ENCODE results near the gene CTBP1. TPM values are rescaled to one million over a fixed set of nuclear protein-coding genes. Genes with fewer than 3 reads are reported as not detected.

CTBP1 gene
- total RNA-seq, 1 experiment from 2014 or later: 136 TPM

GRCh38 chr4:1298461-1298860, 49.5 kb upstream of the CTBP1 start:
- no CpG with 5 or more reads among the region's 7 CpGs for WGBS (ENCODE audit: extremely low coverage, insufficient read length, low lambda C conversion rate)
- H3K27ac Mint-ChIP-seq: peak overlapping the region in 1 of 3 experiments; percentile 75; a peak in 2 of 7 replicates

More at GRCh38 chr4:1298461-1298860, 49.5 kb upstream of the CTBP1 start:
- Histone ChIP-seq H3K18ac (ENCODE audit: insufficient read length, low read depth, low read length) (no peak overlapping the region), H3K79me2 (ENCODE audit: insufficient read depth, low read length) (peaks cover 52% of the 10 kb centered on the region; the same call in 1 of the 2 replicates), H4K20me1 (ENCODE audit: control insufficient read depth, insufficient read depth, insufficient read length) (no peaks in the 10 kb centered on the region), H2AK5ac (ENCODE audit: insufficient read length, low read length) (no peak overlapping the region), H3K27ac (ENCODE audit: insufficient read length, low read depth, low read length) (no peak overlapping the region), H3K23me2 (ENCODE audit: insufficient read length, low read depth, low read length, poor library complexity, severe bottlenecking) (no peaks in the 10 kb centered on the region), H3K23ac (ENCODE audit: insufficient read length, low read depth, low read length) (no peak overlapping the region), H3T11ph (ENCODE audit: low read length) (no peak overlapping the region), H3K4me1 (ENCODE audit: insufficient read depth, low read length) (no peaks in the 10 kb centered on the region), H3K56ac (ENCODE audit: insufficient read length, low read depth, low read length) (no peak overlapping the region), H3K4ac (ENCODE audit: low read depth, low read length) (no peak overlapping the region), H2BK120ac (ENCODE audit: low read depth, low read length, poor library complexity, severe bottlenecking) (no peak overlapping the region), H3K4me2 (ENCODE audit: insufficient read depth, insufficient read length, low read length) (no peak overlapping the region), H3K9ac (ENCODE audit: extremely low read depth, insufficient read length, low read length) (no peak overlapping the region), H3K27me3 (ENCODE audit: insufficient read depth, low read length) (no peaks in the 10 kb centered on the region), H2BK20ac (ENCODE audit: low read depth, low read length, poor library complexity, severe bottlenecking) (no peak overlapping the region), H4K91ac (ENCODE audit: insufficient read length, low read depth, low read length) (no peak overlapping the region), H2BK12ac (ENCODE audit: insufficient read length, low read depth, low read length) (no peak overlapping the region), H3K79me1 (ENCODE audit: insufficient read depth, low read depth, low read length, poor library complexity, severe bottlenecking) (peaks cover 12% of the 10 kb centered on the region), H4K8ac (replicated peaks; ENCODE audit: insufficient read length, low read depth, low read length) (no peak overlapping the region), H2BK15ac (ENCODE audit: low read depth, low read length) (no peak overlapping the region), H2BK5ac (ENCODE audit: insufficient read length, low read length) (no peak overlapping the region), H4K5ac (ENCODE audit: insufficient read length, low read depth, low read length) (no peak overlapping the region), H3K14ac (ENCODE audit: insufficient read depth, low read length) (no peak overlapping the region), H3K9me3 (ENCODE audit: control insufficient read depth, low read depth, low read length) (no peaks in the 10 kb centered on the region), H2AFZ (ENCODE audit: low read length) (no peak overlapping the region)
- Mint-ChIP-seq H3K9me3 (no peaks in the 10 kb centered on the region), H3K4me3 (no peak overlapping the region), H3K27me3 (ENCODE audit: low read depth) (no peaks in the 10 kb centered on the region), H3K4me1 (peaks cover 25 to 34% of the 10 kb centered on the region in 2 experiments), H3K36me3 (ENCODE audit: insufficient read depth in 1 of 3, low read depth in 3 of 3) (peaks cover 4 to 42% (median 27%) of the 10 kb centered on the region in 3 experiments)
- no peak for DNase-seq
- TF ChIP-seq CTCF (conservative IDR thresholded peaks at IDR 0.05): no peak

Measured in H9 (cell line).